GM10847 (cell line): Measurements from ENCODE around the gene SLC22A5.

Source experiments
- POLR2A ChIP-seq: IDR thresholded peaks from 2 replicates; pipeline ENCODE4 v1.6.1; 2011; ENCODE audit not compliant: insufficient read length; ENCODE audit errors: extremely low read depth

The SLC22A5 gene

GRCh38 chr5:132354381-132355139 lies 14.9 kb upstream of the SLC22A5 start:
- TF ChIP-seq POLR2A, result no peak

DNA sequence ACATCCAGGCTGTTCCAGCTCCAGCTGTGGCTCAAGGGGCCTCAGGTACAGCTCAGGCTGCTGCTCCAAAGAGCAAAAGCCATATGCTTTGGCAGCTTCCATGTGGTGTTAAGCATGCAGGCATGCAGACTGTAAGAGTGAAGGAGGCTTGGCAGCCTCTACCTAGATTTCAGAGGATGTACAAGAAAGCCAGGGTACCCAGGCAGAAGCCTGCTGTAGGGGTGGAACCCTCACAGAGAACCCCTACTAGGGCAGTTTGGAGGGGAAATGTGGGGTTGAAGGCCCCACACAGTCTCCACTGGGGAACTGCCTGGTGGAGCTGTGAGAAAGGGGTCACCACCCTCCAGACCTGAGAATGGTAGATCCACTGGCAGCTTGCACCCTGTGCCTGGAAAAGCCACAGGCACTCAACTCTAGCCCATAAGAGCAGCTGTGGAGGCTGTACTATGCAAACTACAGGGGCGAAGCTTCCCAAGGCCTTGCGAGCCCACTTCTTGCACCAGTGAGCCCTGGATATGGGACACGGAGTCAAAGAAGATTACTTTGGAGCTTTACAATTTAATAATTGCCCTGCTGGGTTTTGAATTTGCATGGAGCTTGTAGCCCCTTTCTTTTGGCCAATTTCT lies 14.3 kb upstream of the SLC22A5 start:
- no peak for TF ChIP-seq POLR2A

DNA sequence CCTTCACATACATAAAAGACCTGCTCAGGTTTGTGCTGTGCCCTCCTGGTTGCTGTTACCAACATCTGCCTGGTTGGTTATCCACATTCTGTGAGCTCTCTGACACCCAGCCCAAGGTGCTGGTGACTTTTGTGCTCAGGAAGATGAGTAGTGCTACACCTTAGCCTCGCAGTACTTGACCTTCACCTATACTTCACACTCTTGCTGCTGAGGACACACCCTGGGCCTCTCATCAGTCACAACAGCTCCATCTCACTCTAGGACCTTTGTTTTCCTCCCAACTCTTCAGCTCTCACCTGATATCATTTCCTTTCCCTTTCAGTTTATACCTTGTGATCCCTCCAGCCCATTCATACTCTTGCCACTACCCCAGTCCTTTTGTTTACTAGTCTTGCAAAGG lies 10.7 kb upstream of the SLC22A5 start:
- no peak for TF ChIP-seq POLR2A

DNA sequence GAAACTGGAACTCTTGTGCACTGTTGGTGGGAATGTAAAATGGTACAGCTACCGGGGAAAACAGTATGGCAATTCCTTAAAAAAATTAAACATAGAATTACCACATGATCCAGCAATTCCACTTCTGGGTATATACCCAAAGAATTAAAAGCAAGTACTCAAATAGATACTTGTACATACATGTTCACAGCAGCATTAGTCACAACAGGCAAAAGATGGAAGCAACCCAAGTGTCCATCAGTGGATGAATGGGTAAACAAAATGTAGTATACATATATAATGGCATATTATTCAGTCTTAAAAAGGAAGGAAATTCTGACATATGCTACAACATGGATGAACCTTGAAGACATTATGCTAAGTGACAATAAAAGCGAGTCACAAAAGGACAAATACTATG lies 7.4 kb upstream of the SLC22A5 start:
- TF ChIP-seq POLR2A, result no peak

GRCh38 chr5:132363431-132364112 lies 5.9 kb upstream of the SLC22A5 start:
- TF ChIP-seq POLR2A, result no peak

DNA sequence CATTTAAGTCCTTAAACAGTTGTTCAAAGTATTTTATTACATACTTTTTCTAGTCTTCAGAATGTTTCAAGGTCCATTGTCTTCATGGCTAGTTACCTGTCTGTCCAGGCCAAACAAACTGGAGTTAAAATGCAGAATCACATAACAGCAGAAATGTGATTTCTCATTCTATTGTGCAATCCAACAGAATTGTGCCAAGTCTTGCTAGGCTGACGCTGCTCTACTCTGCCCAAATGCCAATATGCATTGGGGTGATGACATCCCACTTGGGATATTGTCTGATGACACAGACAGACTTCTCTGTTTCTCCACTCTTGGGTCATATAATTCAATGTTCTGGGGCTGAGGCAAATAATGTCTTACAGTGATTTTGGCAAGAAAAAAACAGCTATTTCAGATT lies 5.2 kb upstream of the SLC22A5 start:
- TF ChIP-seq POLR2A, result no peak

DNA sequence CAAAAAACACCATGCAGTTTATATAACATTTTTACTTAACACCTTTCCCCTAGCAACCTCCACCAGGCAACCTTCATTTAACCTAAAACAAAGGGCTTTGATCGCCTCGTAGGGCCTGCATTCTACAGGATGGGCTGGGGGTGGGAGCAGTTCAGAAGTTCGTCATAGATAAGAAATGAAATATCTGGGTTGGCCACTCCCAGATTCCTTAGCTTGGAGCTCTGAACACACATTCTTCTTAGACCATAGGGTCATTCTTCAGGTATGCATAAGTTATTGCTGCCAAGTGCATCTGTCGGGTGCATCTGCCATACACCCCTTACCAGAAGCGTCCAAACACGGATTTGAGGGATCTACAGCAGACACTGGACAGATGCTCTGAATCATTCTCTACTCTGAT lies 4.3 kb upstream of the SLC22A5 start:
- TF ChIP-seq POLR2A, result no peak

DNA sequence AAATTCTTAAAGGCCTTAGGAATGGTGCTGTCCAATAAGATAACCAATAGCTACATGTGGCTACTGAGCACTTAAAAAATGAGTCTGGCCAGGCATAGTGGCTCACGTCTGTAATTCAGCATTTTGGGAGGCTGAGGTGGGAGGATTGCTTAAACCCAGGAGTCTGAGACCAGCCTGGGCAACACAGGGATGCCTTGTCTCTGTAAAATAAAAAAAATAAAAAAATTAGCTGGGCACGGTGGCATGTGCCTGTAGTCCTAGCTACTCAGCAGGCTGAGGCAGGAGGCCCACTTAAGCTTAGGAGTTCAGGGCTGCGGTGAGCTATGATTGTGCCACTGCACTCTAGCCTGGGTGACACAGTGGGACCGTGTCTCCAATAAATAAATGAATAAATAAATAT lies 1.3 kb upstream of the SLC22A5 start:
- TF ChIP-seq POLR2A, result no peak

DNA sequence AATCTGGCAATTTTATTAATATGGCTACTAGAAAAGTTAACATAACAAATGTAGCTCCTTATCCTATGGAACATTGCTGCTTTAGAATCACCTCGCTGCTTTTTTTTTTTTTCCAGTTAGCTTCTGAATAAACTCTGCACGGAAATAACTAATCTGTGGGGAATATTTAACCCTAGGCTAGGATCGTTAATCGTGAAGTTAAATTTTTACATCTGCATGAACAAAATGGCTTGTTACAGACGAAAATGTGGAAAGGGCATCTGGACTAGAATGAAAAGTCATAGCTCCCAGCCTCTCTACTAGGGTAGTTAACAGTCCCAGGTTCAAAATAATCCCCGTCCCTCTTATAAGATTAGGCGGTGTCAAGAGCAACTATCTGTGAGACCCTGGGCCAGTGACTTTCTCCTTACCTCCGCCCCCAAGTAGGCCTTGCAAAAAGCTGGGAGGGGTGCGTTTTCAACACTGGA lies 470 bp upstream of the SLC22A5 start:
- TF ChIP-seq POLR2A, result no peak

- TF ChIP-seq POLR2A, result no peak
These were observed 866 bp downstream of the SLC22A5 start for GRCh38 chr5:132370181-132370970.

- no peak for TF ChIP-seq POLR2A
These were observed 1.6 kb downstream of the SLC22A5 start for GRCh38 chr5:132370971-132371602.

DNA sequence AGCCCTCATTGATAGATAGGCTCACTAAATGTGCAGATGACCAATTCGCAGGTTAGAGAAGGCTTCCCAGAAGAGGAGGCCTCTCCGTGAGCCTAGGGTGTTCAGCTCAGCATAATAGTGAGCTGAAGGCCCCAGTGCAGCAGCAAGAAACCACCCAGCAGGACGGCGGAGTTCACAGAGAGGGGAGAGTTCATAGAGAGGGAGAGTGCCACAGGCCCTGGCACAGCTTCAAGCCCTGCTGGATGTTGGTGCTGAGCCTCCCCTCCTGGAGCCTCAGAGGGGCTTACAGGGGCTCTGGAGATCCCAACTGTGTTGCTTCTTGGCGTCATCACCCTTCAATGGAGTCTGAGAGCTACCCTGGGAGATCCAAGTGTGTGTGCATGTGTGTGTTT lies 2.1 kb downstream of the SLC22A5 start:
- TF ChIP-seq POLR2A, result no peak

- no peak for TF ChIP-seq POLR2A
These were observed 2.6 kb downstream of the SLC22A5 start for GRCh38 chr5:132372127-132372526.

- no peak for TF ChIP-seq POLR2A
These were observed 3.0 kb downstream of the SLC22A5 start for GRCh38 chr5:132372542-132372941.

DNA sequence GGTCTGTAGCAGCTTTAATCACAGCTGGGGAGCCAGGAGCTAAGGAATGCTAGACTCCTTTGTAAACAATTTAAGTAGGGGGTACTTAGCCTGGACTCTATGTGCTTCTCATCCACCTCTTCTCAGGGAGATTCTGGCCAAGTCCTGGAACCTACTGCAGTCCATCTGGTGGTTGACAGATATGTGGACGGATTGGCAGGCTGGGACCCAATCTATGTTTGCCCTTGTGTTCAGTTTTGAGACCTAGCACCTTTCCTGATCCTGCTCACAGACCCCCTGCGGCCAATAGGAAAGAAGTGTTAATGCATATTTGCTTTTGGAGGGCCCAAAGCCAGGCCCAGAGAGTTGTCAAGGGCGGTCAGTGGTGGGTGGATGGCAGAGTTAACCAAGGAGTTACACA lies 6.4 kb downstream of the SLC22A5 start:
- no peak for TF ChIP-seq POLR2A
